ENCODE data around the gene LIPI. TPM values are rescaled to one million over a fixed set of nuclear protein-coding genes. Genes with fewer than 3 reads are reported as not detected.

LIPI gene
- total RNA-seq, 1 experiment from 2014 or later = not detected

GRCh38 chr21:14073615-14074014 lies 137.1 kb downstream of the LIPI start:
- no peak overlapping the region for H2BK12ac ChIP-seq (ENCODE audit: insufficient read length, low read depth, low read length)
- H3K14ac ChIP-seq (ENCODE audit: insufficient read depth, low read length) = no peak overlapping the region
- no peak overlapping the region for H2BK20ac ChIP-seq (ENCODE audit: low read depth, low read length, poor library complexity, severe bottlenecking)
- no peak overlapping the region for H3K4me2 ChIP-seq (ENCODE audit: insufficient read depth, insufficient read length, low read length)
- no peak overlapping the region for H3T11ph ChIP-seq (ENCODE audit: low read length)
- no peak overlapping the region for H3K23ac ChIP-seq (ENCODE audit: insufficient read length, low read depth, low read length)
- H2BK15ac ChIP-seq (ENCODE audit: low read depth, low read length) = no peak overlapping the region
- no peak overlapping the region for H2BK5ac ChIP-seq (ENCODE audit: insufficient read length, low read length)
- Mint-ChIP-seq H3K9me3 (peaks cover 64 to 78% of the 10 kb centered on the region in 2 experiments), H3K27ac (no peak overlapping the region), H3K4me1 (no peaks in the 10 kb centered on the region), H3K27me3 (ENCODE audit: low read depth) (no peaks in the 10 kb centered on the region), H3K4me3 (no peak overlapping the region), H3K36me3 (ENCODE audit: insufficient read depth in 1 of 3, low read depth in 3 of 3) (peaks cover 14 to 31% (median 26%) of the 10 kb centered on the region in 3 experiments)
- DNase-seq = no peak
- no peak overlapping the region for H2AK5ac ChIP-seq (ENCODE audit: insufficient read length, low read length)
- H4K91ac ChIP-seq (ENCODE audit: insufficient read length, low read depth, low read length) = no peak overlapping the region
- H4K8ac ChIP-seq (replicated peaks; ENCODE audit: insufficient read length, low read depth, low read length) = no peak overlapping the region
- H4K5ac ChIP-seq (ENCODE audit: insufficient read length, low read depth, low read length) = no peak overlapping the region
- H3K9me3 ChIP-seq (ENCODE audit: control insufficient read depth, low read depth, low read length) = no peaks in the 10 kb centered on the region
- WGBS (ENCODE audit: extremely low coverage, insufficient read length, low lambda C conversion rate) = no CpG with 5 or more reads among the region's 16 CpGs
- no peaks in the 10 kb centered on the region for H3K79me2 ChIP-seq (ENCODE audit: insufficient read depth, low read length)
- no peak overlapping the region for H2BK120ac ChIP-seq (ENCODE audit: low read depth, low read length, poor library complexity, severe bottlenecking)
- no peaks in the 10 kb centered on the region for H3K79me1 ChIP-seq (ENCODE audit: insufficient read depth, low read depth, low read length, poor library complexity, severe bottlenecking)
- no peak overlapping the region for H3K27ac ChIP-seq (ENCODE audit: insufficient read length, low read depth, low read length)
- H3K9ac ChIP-seq (ENCODE audit: extremely low read depth, insufficient read length, low read length) = no peak overlapping the region
- H3K4me1 ChIP-seq (ENCODE audit: insufficient read depth, low read length) = no peaks in the 10 kb centered on the region
- no peak overlapping the region for H3K4ac ChIP-seq (ENCODE audit: low read depth, low read length)
- H3K23me2 ChIP-seq (ENCODE audit: insufficient read length, low read depth, low read length, poor library complexity, severe bottlenecking) = no peaks in the 10 kb centered on the region
- H3K56ac ChIP-seq (ENCODE audit: insufficient read length, low read depth, low read length) = no peak overlapping the region
- H3K18ac ChIP-seq (ENCODE audit: insufficient read length, low read depth, low read length) = no peak overlapping the region
- H4K20me1 ChIP-seq (ENCODE audit: control insufficient read depth, insufficient read depth, insufficient read length) = no peaks in the 10 kb centered on the region
- H2AFZ ChIP-seq (ENCODE audit: low read length) = no peak overlapping the region
- TF ChIP-seq CTCF (conservative IDR thresholded peaks at IDR 0.05) = no peak
- H3K27me3 ChIP-seq (ENCODE audit: insufficient read depth, low read length) = no peaks in the 10 kb centered on the region
